HEK293T (cell line): Measurements from ENCODE around the gene HS1BP3.

Source experiments
- BHLHE40 ChIP-seq: fragments of 450-650 bp; IDR thresholded peaks from 2 replicates; pipeline ENCODE4 v1.6.1; 2016; ENCODE audit warnings: mild to moderate bottlenecking, moderate library complexity, borderline replicate concordance
- CTBP1 ChIP-seq: fragments of 450-650 bp; IDR thresholded peaks from 2 replicates; pipeline ENCODE4 v1.6.1; 2016; ENCODE audit warnings: borderline replicate concordance
- ELF4 ChIP-seq: fragments of 450-650 bp; IDR thresholded peaks from 2 replicates; pipeline ENCODE4 v1.6.1; 2017; ENCODE audit warnings: antibody characterized with exemption
- FOXA1 ChIP-seq: fragments of 450-650 bp; IDR thresholded peaks from 2 replicates; pipeline ENCODE4 v1.6.1; 2016; ENCODE audit warnings: mild to moderate bottlenecking
- FOXK2 ChIP-seq: fragments of 450-650 bp; IDR thresholded peaks from 2 replicates; pipeline ENCODE4 v1.6.1; 2016; ENCODE audit warnings: mild to moderate bottlenecking
- FOXM1 ChIP-seq: fragments of 450-650 bp; IDR thresholded peaks from 2 replicates; pipeline ENCODE4 v1.6.1; 2017; ENCODE audit warnings: mild to moderate bottlenecking, borderline replicate concordance
- L3MBTL2 ChIP-seq: fragments of 450-650 bp; conservative IDR thresholded peaks from 2 replicates; pipeline ENCODE4 v1.6.1; 2016; ENCODE audit warnings: mild to moderate bottlenecking
- LEF1 ChIP-seq: fragments of 450-650 bp; IDR thresholded peaks from 2 replicates; pipeline ENCODE4 v1.6.1; 2017; ENCODE audit warnings: mild to moderate bottlenecking, borderline replicate concordance
- NFRKB ChIP-seq: fragments of 450-650 bp; IDR thresholded peaks from 2 replicates; pipeline ENCODE4 v1.6.1; 2016; ENCODE audit warnings: mild to moderate bottlenecking, moderate library complexity
- SP1 ChIP-seq: fragments of 450-650 bp; IDR thresholded peaks from 2 replicates; pipeline ENCODE4 v1.6.1; 2017
- TARDBP ChIP-seq: fragments of 450-650 bp; IDR thresholded peaks from 2 replicates; pipeline ENCODE4 v1.6.1; 2016
- TF ChIP-seq, protein P1 (sequence below): fragments of 450-650 bp; IDR thresholded peaks from 2 replicates; pipeline ENCODE4 v1.6.1; 2016

DNA sequence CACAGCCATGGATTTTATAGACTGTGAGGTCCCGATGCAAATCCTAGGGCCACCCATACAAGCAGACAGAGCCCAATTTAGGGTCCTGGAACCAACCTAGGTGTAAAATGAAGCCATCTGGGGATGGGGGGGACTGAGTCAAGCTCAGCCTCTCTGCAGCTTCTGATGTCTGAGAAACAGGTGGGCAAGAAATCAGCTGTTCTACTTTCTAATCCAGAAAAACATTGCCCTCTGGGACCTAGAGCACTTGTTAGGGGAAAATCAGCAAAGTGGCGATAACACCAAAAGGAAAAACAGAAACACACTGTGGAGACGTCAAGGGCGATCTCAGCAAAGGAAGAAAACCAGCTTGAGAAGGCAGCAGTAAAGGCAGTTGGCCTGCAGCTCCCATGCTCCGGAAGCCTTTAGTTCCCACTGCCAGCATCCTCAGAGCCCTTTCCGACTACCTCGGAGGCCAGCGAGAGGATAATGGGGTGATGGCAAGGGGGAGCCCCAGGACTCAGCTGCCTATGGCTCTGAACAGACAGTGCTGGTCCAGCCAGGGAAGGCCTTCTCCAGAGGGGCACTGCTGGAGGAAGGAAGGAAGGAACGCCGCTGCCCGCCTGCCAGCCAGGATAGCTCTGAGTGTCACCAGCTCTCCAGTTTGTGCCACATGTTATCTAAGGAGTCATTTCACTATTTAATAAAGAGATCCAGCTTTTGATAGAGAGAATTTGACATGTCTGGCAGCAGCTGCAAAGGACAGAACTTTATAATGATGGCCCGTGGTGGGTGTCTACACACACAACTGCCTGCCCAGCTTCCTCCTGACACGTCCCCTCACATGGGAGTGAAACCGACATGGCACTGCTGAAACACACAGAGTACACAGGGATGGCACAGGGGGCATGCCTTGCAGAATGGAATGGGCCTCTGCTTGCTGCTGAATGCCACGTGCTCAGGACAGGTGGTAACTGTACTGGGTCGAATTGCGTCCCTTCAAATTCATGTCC is 37.7 kb downstream of the HS1BP3 start:
- TF ChIP-seq LEF1 (no peak), FOXA1 (no peak), SP1 (no peak), NFRKB (no peak), FOXM1 (no peak), CTBP1 (no peak), BHLHE40 (no peak), TARDBP (no peak), L3MBTL2 (no peak), FOXK2 (no peak), ELF4 (no peak)
- TF ChIP-seq, protein P1, sequence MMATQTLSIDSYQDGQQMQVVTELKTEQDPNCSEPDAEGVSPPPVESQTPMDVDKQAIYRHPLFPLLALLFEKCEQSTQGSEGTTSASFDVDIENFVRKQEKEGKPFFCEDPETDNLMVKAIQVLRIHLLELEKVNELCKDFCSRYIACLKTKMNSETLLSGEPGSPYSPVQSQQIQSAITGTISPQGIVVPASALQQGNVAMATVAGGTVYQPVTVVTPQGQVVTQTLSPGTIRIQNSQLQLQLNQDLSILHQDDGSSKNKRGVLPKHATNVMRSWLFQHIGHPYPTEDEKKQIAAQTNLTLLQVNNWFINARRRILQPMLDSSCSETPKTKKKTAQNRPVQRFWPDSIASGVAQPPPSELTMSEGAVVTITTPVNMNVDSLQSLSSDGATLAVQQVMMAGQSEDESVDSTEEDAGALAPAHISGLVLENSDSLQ = no peak
